NCI-H69 (cell line): ENCODE results near the gene ZNF394.
"Not testable (repeated sequence)": the region's sequence is repeated elsewhere in the genome, so short reads cannot be mapped to it uniquely, and the experiment has no call there.

ENCODE experiments used
- DNase-seq: peaks from one replicate; lab custom pipeline; 2025; lab: John Stamatoyannopoulos, UW

Gene ZNF394

GRCh38 chr7:99499721-99500636, at the start of gene ZNF394:
ZNF394 (minus strand) TSS chr7:99500281; CDS start chr7:99500093, 188 bp downstream.
- peak; percentile 97 for DNase-seq

GRCh38 chr7:99549545-99549944, 49.5 kb upstream of the ZNF394 start:
- DNase-seq = not testable (repeated sequence)

GRCh38 chr7:99545308-99545707, 45.2 kb upstream of the ZNF394 start:
- DNase-seq = not testable (repeated sequence)

GRCh38 chr7:99543916-99544315, 43.8 kb upstream of the ZNF394 start:
- no peak for DNase-seq

GRCh38 chr7:99543081-99543671, 43.1 kb upstream of the ZNF394 start:
- no peak for DNase-seq

- DNase-seq = no peak
These were observed 41.1 kb upstream of the ZNF394 start for GRCh38 chr7:99541212-99541611.

- DNase-seq = no peak
These were observed 40.5 kb upstream of the ZNF394 start for GRCh38 chr7:99540542-99540941.

- DNase-seq = peak; percentile 57
These were observed 39.2 kb upstream of the ZNF394 start for GRCh38 chr7:99539213-99539811.

- DNase-seq = no peak
These were observed 35.6 kb upstream of the ZNF394 start for GRCh38 chr7:99535667-99536066.

GRCh38 chr7:99531354-99531765, 31.3 kb upstream of the ZNF394 start:
- DNase-seq = no peak

GRCh38 chr7:99525713-99526440, 25.8 kb upstream of the ZNF394 start:
- DNase-seq = peak; percentile 27

- DNase-seq = no peak
These were observed 21.3 kb upstream of the ZNF394 start for GRCh38 chr7:99521399-99521798.

- no peak for DNase-seq
These were observed 14.0 kb upstream of the ZNF394 start for GRCh38 chr7:99514050-99514449.

GRCh38 chr7:99505324-99505662, 5.2 kb upstream of the ZNF394 start:
- DNase-seq = peak; percentile 50

GRCh38 chr7:99504603-99505323, 4.7 kb upstream of the ZNF394 start, which contains the start of gene ZKSCAN5:
ZKSCAN5 (plus strand) TSS chr7:99504662; CDS start chr7:99506045, 1,383 bp downstream.
- peak; percentile 98 for DNase-seq

GRCh38 chr7:99504281-99504602, 4.2 kb upstream of the ZNF394 start:
- DNase-seq = peak; percentile 99

GRCh38 chr7:99501236-99501635, 1.2 kb upstream of the ZNF394 start:
- peak; percentile 17 for DNase-seq

- DNase-seq = no peak
These were observed 542 bp upstream of the ZNF394 start for GRCh38 chr7:99500637-99501009.

GRCh38 chr7:99499371-99499720, 735 bp downstream of the ZNF394 start:
- no peak for DNase-seq

GRCh38 chr7:99498546-99498944, 1.5 kb downstream of the ZNF394 start:
- peak; percentile 9 for DNase-seq

- no peak for DNase-seq
These were observed 2.1 kb downstream of the ZNF394 start for GRCh38 chr7:99497766-99498545.
